ENCODE data around the gene RFC2.
"Not testable (repeated sequence)": the region's sequence is repeated elsewhere in the genome, so short reads cannot be mapped to it uniquely, and the experiment has no call there.

The RFC2 gene

GRCh38 chr7:74282748-74283459, 28.7 kb upstream of the RFC2 start:
- DNase-seq, result no peak

DNA sequence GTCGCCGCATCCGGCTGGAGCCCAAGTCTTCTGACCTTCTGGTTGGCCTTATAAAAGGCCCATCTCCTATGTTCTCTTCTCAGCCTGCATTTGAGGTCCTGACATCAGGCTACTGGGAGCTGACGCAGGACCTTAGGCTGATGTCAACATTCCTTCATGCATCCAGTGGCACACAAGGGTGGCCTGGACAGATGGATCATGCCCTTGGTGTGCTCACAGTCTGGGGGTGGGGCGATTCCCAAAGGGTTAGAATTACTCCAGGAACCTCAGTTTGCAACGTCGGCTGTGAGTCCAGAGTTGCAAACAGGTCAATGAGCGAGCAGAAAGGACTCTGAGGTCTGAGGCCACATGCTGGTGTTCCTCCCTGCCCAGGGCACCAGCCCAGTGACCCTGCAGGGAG, 26.8 kb upstream of the RFC2 start:
- DNase-seq, result no peak

DNA sequence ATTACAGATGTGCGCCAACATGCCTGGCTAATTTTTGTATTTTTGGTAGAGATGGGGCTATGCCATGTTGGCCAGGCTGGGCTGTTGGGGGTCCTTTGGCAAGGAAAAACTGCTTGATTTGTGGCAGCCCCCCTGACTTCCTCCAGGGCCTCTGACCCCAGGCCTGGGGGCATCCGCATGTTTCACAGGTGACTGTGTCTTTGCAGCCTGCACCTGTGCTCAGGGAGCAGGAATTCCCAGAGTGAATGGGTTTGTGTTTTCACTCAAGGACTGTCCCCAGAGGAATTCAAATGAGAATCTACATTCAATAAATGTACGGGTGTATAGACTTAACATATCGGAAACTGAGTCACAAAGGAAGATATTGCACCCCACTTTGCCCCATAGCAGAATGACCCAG, 23.4 kb upstream of the RFC2 start:
- DNase-seq, result no peak

GRCh38 chr7:74275401-74275881, 21.2 kb upstream of the RFC2 start:
- DNase-seq, result no peak

- DNase-seq, result no peak
Observed at GRCh38 chr7:74272305-74273038, 18.3 kb upstream of the RFC2 start.

DNA sequence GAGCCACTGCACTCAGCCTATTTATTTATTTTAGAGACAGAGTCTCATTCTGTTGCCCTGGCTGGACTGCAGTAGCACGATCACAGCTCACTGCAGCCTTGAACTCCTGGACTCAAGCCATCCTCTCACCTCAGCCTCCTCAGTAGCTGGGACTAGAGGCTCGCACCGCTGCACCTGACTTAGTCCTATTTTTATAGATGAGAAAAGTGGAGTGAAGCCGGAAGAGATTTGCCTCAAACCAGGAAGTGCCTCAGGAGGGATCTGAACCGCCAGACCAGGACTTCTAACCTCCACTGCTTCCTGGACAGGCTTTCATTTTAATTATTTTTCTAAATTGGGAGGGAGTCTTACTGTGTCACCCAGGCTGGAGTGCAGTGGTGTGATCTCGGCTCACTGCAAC, 17.5 kb upstream of the RFC2 start:
- DNase-seq, result no peak

DNA sequence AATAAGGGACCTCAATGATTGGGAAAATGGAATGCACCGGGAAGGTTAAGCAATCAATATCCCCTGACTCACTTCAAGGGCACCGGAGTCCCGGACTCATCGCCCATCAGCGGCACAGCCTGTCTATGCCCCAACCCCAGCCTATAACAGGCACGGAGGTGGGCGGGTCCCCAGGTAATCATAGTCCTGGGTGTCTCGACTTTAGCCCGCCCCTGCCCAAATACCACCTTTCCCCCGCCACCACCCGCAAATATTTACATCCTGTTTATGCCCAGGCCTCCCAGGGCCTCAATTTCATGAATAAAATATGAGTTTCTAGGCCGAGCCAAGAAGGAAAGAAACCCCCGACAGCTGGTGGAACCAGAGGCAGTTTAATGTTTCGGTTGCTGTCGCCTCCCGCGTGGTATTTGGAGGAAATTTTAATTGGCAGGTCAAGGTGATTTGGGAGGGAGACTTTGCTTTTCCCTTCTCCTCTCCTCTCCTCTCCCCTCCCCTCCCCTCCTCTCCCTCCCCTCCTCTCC, 15.6 kb upstream of the RFC2 start:
- DNase-seq, result peak in 1 of 2 donors; percentile 36

- no peak for DNase-seq
Observed at GRCh38 chr7:74267756-74268565, 13.8 kb upstream of the RFC2 start.

DNA sequence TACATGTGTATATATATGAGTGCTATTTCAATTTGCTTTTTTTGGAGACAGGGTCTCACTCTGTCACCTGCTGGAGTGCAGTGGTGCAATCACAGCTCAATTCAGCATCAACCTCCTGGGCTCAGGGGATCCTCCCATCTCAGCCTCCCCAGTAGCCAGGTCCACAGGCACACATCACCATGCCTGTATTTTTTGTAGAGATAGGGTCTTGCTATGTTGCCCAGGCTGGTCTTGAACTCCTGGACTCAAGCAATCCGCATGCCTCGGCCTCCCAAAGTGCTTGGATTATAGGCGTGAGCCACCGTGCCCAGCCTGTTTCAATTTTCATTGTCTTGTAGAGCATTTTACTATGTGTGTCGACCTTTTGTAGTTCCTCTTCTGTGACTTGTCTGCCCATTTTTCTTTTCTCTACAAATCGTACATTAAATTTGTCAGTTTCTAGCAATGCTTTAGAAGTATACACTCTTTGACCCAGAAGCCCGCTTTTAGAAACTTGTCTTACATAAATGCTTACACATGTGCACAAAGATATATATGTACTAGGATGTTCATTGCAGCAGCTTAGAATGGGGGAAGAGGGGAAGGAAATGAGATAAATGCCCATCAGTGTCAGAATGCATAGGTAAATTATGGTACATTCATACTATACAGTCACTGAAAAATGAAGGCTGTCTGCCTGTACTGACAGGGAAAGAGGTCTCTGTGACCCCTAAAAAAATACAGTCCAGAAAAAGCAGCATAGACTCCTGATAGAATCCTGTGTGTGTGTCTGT, 12.2 kb upstream of the RFC2 start:
- no peak for DNase-seq

- no peak for DNase-seq
Observed at GRCh38 chr7:74263399-74264120, 9.4 kb upstream of the RFC2 start.

GRCh38 chr7:74262639-74263398, 8.6 kb upstream of the RFC2 start:
- no peak for DNase-seq

- DNase-seq, result no peak
Observed at GRCh38 chr7:74258639-74259038, 4.4 kb upstream of the RFC2 start.

DNA sequence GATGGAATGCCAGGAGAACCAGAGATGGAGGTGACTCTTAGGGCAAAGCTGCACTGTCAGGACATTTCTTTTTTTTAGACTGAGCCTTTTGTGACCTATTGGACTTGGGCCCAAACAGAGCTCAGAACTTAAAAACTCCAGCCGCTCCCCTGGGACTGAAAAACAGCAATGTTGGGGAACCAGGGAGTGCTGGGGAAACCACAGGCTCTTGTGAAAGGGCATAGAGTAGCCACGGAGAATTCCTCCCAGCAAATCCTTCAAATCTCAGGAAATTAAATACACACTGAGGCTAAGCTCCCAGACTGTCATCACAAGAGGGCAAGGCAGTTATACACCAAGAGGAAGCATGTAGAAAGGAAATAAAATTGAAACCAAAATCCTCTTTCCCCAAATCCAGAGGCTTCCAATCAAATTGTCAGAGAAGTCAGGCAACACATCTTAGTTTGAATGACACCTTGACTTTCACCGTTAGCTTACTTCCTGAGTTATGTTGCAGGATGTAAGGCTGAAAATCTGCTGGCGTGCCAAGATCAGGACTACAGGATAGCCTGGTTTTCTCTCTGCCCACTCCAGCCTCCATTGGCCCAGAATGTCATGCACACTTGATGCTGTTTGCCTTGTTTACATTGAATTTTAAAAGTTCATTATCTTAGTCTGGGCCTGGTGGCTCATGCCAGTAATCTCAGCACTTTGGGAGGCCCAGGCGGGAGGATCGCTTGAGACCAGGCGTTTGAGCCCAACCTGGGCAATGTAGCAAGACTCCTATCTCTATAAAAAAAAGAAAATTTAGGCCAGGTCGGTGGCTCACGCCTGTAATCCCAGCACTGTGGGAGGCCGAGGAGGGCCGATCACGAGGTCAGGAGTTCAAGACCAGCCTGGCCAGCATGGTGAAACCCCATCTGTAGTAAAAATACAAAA, 2.6 kb upstream of the RFC2 start:
- no peak for DNase-seq

- DNase-seq, result not testable (repeated sequence)
Observed at GRCh38 chr7:74255461-74255860, 1.3 kb upstream of the RFC2 start.

DNA sequence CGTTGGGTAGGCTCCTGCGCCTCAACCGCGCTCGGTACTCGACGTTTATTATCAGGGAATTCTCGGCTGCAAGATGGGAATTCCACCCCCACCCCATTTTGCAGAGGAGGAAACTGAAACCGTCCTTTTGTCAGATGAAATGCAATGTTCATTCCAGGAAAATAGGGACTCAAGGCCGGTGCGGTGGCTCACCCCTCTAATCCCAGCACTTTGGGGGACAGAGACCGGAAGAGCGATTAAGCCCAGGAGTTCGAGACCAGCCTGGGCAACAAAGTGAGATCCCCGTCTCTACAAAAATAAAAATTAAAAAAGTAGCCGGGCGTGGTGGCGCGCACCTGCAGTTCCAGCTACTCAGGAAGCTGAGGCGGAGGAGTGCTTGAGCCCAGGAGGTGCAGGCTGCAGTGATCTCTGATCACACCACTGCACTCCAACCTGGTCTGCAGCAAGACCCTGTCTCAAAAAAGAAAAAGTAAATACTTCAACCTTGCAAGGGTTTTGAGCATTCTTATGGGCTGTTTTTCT, 720 bp upstream of the RFC2 start:
- no peak for DNase-seq

- DNase-seq, result no peak
Observed at GRCh38 chr7:74253835-74254128, 417 bp downstream of the RFC2 start.

- DNase-seq, result no peak
Observed at GRCh38 chr7:74253331-74253730, 868 bp downstream of the RFC2 start.

DNA sequence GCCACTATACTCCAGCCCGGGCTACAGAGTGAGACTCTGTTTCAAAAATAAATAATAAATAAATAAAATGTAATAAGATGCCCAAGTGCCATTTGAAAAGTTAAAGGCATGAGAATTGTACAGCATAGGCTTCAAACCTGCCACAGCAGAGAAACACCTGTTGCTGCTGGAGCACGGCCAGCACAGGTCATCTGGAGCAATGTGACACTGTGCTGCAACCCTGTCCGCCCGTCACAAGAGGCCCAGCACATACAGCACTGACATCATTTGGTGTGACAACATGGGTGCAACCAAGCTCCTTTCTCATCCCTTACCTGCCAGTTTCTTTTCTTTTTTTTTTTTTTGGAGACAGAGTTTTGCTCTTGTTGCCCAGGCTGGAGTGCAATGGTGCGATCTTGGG, 1.3 kb downstream of the RFC2 start:
- no peak for DNase-seq

DNA sequence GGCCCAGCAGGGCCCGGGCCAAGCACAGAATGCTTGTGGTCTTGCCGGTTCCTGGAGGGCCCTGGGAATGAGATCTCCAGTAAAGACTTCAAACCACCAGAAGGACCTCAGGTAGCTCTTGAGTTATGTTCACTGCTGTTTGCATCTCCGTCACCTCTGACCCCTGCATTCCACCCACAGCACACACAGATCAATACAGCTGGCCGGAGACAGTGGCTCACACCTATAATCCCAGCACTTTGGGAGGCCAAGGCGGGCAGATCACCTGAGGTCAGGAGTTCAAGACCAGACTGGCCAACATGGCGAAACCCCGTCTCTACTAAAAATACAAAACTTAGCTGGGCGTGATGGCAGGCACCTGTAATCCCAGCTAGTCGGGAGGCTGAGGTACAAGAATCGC, 5.1 kb downstream of the RFC2 start:
- DNase-seq, result not testable (repeated sequence)

DNA sequence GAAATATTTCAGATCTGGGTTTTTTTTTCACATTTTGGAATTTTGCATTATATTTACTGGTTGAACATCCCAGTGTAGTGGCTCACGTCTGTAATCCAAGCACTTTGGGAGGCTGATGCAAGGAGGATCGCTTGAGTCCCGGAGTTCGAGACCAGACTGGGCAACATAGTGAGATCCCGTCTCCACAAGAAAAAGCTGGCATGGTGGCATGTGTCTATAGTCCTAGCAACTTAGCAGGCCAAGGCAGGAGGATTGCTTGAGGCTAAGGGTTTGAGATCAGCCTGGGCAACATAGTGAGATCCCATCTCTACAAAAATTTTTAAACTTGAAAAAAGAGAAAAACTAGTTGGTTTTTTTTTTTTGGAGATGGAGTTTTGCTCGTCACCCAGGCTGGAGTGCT, 6.0 kb downstream of the RFC2 start:
- no peak for DNase-seq

Data from stimulated activated CD4-positive, alpha-beta T cell treated with anti-CD3 and anti-CD28 coated beads, Interleukin-2, amount 100 ng/mL, for 48 hours (primary cell).